GM18508 (cell line): ENCODE measurements around the gene TWF1.
"Not testable (repeated sequence)": the region's sequence is repeated elsewhere in the genome, so short reads cannot be mapped to it uniquely, and the experiment has no call there.

Experiments
- ATAC-seq: cut with Tn5 transposase; IDR thresholded peaks from one replicate; pipeline ENCODE4 v1.9.1; 2021; ENCODE audit warnings: moderate number of reproducible peaks; ENCODE audit not compliant: insufficient read depth, unreplicated experiment

Gene TWF1

DNA sequence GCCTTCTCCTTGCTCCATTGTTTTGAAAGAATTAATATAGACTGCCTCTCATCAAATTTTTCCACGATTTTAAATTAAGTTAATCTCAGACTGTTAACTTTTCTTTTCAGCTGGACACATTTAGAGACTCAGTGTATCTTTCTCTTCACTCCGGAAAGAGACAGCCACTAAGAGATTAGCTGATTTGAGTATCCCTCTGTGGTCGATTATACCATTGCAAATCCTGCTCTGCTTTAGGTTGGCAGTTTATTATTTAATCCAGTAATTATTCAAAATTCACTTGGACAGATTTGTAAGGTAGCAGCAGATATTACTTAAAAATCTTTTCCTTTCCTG lies 588 bp upstream of the TWF1 start:
- ATAC-seq = no peak

DNA sequence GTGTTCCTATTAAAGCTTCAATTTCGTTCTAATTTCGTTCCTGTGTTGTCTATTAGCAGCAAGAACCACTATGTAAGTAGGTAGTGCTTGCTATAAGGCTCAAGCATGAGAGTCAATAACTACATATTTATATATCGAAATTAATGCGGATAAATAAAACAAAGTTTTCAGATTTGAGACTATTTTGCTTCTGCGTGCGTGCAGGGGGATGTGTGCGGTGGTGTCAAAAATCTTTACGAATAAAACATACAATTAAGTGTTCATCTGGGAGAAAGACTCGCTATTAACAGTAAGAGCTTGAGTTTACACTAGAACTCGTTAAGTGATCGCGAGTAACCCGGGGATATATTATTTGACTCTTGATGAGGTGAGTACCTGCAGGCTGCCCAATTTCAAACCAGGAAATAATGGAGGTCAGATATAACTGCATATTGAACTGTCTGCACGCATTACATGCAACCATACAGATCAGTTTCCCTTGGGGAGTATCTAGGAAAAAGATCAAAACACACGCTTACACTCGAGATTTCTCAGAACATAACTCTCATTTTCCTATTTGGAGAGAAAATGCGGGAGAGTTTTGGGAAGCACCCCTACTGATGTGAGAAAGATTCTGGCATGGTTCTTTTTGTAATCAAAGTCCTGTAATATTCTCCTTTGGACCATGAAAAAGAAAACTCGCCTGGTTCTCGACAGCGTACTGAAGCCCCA lies 813 bp downstream of the TWF1 start:
- ATAC-seq = no peak

DNA sequence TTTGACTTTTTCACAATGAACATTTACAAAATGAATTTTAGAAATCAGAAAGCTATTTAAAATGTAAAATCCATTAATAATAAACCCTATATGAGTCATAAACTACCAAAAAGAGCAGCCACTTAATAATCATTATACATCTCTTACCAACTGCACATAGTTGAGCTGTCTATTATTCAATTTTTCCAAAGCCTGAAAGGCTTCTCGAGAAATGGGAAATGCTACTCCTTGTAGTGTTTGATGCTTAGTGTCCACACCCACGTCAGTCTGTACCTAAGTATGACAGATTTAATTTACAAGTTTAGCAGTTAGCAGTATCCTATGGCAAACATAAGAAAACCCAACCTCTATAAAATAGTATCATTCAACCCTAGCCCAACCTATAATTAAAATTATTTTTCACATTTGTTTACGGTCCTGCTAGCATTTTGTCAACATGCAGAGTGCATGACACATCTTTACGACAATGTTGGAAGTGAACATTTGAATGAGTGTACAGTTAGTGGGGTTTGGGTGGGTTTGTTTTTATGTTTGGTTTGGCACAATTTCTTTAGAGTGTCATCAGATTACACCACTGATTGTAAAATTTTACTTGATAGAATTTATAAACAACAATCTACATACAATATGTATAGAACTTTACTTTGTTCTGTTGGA lies 8.4 kb downstream of the TWF1 start:
- no peak for ATAC-seq

DNA sequence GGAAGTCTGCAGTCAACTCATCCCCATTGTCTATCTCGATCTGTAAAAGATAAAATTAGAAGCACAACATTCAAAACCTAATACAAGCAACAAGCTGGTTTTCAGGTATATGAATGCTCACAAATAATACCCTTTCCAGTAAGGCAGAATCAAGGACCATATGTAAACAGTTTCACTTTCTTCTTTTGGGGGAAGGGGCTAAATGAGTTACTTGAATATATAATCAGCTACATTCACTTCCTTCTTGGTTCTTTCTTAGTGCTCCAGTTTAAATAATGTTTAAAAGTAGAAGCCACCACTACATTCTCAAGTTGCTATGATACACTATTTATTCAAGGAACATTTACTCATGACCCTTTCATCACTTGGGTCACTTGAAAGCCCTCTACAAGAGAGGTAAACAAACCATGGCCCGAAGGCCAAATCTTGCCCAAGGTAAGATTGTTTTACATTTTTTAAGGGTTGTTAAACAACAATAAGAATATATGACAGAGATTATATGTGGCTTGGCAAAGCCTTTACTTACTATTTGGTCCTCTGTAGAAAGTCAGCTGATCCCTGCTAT lies 10.3 kb downstream of the TWF1 start:
- ATAC-seq = no peak

GRCh38 chr12:43789941-43790340 lies 16.2 kb downstream of the TWF1 start:
- ATAC-seq = no peak

DNA sequence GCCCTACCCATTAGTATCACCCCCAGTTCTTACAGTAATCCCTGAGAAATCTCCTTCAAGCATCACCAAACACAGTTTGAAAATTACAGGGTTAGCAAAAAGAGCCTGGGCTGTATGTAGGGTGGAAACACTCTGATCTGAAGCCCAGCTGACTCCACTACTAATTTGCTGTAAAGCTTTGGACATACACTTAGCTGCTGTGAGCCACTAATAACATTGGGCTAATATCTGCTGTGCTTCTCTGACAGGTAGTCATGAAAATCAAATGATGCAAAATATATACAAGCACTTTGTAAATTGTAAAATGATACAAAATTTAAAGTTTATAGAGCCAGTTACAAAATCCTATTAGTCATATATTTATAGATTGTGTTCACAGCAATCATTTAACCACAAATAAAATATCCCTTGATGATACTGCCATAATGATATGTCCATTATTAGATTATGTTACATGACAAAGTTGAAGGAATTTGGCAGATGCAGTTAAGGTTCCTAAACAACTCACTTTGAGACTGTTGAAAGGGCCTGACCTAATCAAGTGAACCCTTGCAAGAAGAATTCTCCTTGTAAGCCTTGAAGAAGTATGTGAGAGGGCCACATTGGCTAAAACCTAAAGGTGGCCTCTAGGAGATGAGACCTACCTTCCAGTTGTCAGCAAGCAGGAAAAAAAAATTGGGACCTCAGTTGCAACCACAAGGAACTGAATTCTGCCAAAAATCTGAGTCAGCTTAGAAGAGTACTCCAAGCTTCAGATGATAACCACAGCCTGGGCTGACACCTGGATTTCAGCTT lies 19.0 kb downstream of the TWF1 start:
- ATAC-seq = no peak

- no peak for ATAC-seq
These were observed 29.6 kb downstream of the TWF1 start for GRCh38 chr12:43776498-43776897.

- ATAC-seq = no peak
These were observed 39.8 kb downstream of the TWF1 start for GRCh38 chr12:43766291-43766690.

DNA sequence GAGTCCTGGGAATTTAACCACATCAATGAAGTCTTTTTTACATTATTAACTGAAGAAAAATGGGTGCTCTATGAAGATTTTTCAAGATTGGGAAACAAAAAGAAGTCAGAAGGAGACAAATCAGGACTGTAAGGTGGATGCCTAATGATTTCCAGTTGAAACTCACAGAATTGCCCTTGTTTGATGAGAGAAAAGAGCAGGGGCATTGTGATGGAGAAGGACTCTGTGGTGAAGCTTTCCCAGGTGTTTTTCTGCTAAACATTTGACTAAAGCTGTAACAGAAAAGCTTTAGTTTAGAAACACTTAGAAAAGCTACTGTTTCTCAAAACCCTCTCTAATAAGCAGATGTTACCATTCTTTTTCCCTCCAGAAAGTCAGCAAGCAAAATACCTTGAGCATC lies 41.6 kb downstream of the TWF1 start:
- no peak for ATAC-seq

- ATAC-seq = no peak
These were observed 42.3 kb downstream of the TWF1 start for GRCh38 chr12:43763769-43764168.

GRCh38 chr12:43762596-43762995 lies 43.5 kb downstream of the TWF1 start:
- no peak for ATAC-seq

GRCh38 chr12:43761500-43761899 lies 44.6 kb downstream of the TWF1 start:
- no peak for ATAC-seq

DNA sequence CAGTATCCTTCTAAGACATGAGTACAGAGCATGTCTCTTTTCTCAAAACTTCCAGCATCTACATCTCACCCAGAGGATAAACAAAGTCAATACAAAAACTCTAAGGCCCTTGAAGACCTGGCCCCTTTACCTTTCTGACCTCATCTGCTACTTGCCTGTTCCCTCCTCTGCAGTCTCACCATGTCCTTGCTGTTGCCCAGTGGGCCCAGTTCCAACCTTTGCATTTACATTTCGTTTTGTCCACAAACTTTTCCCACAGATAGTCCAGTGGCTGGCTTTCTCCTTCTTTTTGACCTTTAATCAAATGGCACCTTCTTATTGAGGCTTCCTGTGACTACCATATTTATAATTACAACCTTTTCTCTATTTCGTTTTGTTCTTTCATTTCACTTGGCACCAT lies 45.7 kb downstream of the TWF1 start:
- ATAC-seq = no peak

DNA sequence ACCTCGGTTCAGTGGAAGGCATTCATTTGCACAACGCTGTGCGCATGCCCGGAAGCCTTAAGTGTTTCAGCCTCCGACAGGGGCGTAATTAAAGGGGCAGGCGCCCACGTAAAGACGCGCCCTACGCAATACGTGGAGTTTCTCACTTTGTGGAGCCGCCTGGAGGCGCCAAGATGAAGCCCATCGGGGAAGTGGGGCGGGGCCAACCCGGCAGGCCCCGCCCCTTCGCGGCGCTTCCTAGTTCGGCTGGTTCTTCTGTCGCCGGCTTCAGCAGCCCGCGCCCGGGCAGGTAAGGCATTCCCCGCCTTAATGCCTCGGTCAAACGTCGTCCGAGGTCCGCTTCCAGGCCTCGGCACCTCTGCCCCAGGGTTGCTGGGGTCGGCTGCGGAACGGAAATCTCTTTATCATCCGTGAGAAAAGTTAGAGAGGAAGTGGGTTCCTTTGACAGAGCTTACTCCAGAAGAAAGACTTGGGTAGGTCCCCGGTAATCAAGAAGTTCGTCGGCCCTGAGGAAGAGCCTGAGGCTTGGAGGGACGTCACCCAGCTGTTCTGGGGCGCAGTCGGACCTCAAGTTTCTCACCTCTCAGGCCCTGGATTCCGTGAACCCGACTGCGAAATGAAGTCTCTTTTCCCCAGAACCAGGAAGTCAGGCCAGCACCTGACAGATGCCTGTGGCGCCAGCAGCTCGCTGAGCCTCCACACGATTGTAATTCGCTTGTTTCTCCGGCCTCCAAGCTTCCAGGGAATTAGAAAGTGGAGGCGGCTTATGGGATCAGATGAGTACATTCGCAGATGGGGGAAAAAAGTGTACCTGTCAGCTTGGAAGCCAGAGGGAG lies 47.2 kb downstream of the TWF1 start, which contains the start of the genes IRAK4 and PUS7L:
IRAK4 (plus strand) TSS at position 224 of the 836 bp plus-strand sequence. CDS start 9,161 bp downstream, outside the sequence.
PUS7L (minus strand) TSS at position 63 of the 836 bp plus-strand sequence. CDS start 3,545 bp downstream, outside the sequence.
- peak; percentile 94 for ATAC-seq

DNA sequence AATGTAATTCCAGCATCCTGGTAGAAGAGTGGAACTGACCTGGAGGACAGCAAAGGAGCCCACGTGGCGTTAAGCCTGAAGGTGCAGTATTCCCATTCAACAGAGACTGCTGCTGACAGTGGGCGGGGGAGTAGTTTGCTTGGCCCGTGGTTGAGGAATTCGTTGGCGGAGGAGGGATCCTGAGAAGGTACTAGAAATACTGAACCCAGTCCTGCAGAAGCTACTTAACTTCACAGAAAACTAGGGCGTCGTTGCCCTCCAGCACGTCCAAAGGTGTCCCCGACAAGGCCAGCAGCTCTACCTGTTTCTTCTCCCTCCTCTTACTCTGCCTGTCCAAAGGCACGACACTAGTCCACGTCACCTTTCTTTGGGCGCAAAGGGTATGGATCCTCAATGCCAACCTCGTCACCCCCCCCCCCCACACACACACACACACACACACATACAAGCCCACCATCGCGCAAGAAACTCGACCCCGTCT lies 47.8 kb downstream of the TWF1 start:
- no peak for ATAC-seq

GRCh38 chr12:43754015-43754414 lies 52.1 kb downstream of the TWF1 start:
- no peak for ATAC-seq

- ATAC-seq = not testable (repeated sequence)
These were observed 54.8 kb downstream of the TWF1 start for GRCh38 chr12:43751360-43751759.

DNA sequence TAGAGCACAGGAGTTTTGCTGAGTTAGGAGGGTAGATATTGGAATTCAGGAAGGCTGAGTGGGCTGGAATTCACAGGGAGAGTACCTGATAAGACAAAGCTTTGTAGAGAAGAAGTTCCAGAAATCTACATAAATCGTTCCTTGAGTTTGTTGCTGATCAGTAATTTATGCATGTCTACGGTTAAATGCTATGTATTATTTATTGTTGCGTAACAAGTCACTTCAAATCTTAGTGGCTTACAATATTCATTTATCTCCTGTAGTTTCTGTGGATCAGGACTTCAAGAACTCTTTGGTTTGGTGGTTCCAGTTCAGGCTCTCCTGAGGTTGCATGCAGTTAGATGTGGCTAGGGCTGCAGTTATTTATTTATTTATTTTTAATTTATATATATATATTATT lies 55.3 kb downstream of the TWF1 start:
- ATAC-seq = no peak

GRCh38 chr12:43749016-43749415 lies 57.1 kb downstream of the TWF1 start:
- no peak for ATAC-seq

- ATAC-seq = no peak
These were observed 61.3 kb downstream of the TWF1 start for GRCh38 chr12:43744826-43745225.
